ENCODE measurements around the gene FCMR.
"Not testable (repeated sequence)": the region's sequence is repeated elsewhere in the genome, so short reads cannot be mapped to it uniquely, and the experiment has no call there.

Gene FCMR

DNA sequence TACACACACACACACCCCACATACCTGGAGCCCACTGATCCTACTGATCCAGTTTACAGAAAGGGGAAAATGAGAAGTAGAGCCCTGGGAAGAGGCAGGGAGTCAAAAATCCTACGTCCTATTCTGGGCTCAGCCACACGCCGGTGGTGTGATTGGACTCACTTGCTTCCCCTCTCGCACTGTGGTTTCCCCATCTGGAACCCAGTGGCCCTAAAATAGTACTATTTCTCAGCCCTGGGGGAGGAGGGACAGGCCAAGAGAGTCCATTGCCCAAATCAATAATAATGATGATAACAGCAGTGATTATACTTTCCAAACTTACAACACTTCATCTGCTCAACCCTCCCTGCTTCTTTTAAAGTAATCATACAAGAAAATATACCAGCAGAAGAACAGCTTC lies 27.5 kb upstream of the FCMR start:
- DNase-seq = no peak

DNA sequence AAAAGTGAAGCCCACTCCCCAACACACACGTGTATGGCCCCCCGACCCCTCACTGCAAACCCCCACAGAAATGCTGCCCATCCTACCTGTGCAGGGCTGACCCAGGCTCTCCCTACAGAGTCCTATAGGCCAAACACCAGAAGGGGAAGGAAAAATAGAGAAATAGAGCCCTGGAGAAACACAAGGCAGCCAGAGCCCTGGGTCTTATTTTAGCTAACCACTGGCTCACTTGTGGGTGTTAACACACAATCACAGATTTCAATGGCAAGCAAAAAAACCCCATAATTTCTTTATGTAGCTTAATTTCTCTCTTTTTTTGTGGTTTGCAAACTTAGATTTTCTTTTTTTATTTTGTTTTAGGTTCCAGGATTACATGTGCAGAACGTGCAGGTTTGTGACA lies 25.5 kb upstream of the FCMR start:
- no peak for DNase-seq

DNA sequence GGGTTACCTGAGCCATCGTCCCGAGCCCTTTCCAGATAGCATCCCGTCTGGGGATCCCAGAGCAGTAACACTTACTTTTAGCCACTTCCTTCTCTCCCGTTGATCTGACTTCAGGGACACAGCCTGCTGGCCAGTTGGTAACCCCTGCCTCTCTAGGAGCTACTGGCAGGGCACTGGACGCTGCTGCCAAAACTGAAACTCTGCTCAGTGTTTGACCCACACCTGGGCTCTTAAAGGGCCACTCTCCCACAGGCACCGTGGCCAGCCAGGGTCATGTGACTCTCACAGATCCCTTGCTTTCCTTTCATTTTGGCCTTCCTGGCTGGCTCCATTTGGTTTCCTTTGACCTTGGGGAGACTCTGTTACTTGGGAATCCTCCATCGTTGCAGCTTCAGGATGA lies 24.5 kb upstream of the FCMR start, which contains the start of gene PIGR:
TSS of gene PIGR (minus strand) at position 206 of the 400 bp plus-strand sequence. CDS start 5,935 bp downstream, outside the sequence.
- DNase-seq = no peak

DNA sequence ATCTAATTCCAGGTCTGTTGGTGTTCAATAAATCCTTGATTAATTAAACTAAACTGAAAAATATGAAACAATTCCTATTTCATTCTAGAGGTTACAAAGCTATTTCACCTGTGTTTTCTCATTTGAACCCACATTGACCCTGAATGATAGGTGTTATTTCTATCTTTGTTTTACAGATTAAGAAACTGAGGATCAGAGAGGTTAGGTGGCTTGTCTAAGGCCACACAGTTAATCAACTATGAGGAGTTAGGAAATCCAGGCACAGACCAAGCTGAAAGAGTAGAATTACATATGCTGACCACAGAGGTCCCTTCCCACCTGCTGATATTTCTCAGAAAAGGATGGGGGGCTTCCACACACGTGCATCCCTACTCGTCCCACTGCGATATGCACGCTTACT lies 24.0 kb upstream of the FCMR start:
- DNase-seq = no peak

DNA sequence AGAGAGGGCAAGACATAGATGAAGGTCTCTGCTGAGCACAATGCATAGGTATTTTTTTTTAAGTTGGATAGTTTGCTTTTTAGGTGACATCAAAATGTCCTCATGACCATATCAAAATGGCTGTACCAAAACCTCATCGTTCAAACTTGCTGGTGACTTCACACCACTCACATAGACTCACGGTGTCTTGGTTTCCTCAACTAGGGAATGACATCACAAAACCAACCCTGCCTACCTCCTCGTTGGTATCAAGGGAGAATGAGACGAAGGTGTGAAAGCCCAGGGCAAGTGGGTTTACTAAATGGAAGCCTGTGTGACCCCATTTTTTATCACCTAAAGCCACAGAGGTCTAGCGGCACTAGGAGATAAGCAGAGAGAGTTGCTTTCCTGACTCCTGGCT lies 23.0 kb upstream of the FCMR start:
- DNase-seq = no peak

DNA sequence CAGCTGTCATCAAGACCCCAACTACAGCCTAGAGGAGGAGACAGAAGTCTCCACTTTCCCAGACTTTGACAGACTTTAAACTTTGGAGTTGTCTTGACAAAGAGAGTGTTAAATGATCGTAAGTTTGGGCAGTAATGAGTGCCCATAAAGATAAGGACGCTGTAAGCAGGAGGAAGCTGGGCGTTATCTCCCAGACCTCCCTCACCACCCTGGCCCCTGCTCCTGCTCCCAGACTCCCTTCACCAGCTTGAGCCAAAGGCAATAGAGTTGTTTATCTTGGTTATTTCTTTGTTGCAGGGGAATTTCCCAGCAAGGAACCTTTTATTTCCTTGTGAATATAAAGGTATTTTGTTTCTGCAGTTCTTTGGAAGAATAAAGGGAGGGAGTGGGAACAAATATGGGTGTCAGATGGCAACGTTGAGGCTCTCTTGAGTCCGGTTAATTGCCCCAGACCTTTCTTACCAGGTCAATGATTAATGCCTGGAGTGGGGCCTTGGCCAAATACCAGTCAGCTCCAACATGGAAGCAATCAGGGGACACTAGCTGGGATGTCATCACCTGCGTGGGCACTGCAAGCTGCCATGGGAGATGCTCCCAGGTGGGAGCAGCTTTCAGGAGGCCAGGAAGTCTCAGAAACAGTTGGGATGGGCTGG lies 20.2 kb upstream of the FCMR start:
- no peak for DNase-seq

GRCh38 chr1:206940588-206940936 lies 18.8 kb upstream of the FCMR start:
- no peak for DNase-seq

DNA sequence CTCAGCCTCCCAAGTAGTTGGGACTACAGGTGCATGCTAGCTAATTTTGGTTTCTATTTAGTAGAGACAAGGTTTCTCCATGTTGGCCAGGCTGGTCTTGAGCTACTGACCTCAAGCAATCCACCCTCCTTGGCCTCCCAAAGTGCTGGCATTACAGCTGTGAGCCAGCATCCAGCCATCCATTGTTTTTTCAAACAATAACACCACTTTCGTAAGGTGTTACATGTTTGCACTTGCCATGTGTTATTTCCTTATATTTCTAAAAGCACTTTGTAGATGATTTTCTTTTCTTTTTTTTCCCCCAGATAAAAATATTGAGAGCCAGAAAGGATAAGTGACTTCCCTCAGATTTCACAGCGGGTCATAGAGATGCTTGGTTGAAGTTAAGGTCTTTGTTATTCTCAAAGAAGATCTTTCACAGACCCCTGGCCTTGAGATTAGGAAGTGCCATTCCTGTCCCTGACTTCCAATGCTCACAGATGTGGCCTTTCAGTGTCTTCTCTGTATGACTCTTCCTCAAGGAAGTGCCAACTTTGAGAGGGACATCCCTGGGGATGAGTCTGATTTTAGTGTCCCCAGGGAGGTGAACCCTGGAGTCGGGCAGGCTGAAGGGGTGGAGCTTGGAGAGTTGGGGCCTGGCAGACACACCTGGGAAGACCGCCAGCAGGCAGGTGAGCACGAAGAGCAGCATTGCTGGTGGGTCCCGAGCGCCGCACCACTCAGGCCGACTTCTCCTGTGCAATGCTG lies 18.3 kb upstream of the FCMR start:
- DNase-seq = no peak

DNA sequence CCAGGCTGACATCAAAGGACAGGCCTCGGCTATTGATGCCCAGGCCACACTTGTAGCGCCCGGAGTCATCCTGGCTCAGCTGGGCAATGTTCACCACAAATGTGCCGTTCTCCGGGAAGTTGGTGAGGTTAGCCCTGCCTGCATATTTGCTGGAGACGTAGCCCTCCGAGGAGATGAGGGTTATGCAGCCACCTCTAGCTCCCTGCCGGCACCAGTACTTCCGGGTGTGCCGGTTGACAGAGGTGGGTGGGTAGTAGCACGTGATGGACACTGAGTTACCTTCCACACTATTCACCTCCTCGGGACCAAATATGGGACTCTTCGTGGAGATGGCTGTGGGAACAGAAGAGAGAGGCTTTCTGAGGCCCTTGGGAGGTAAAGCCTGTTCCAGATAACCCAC lies 17.4 kb upstream of the FCMR start:
- no peak for DNase-seq

- DNase-seq = no peak
Measured at GRCh38 chr1:206937425-206937824, 15.7 kb upstream of the FCMR start.

- DNase-seq = no peak
Measured at GRCh38 chr1:206935491-206936067, 13.8 kb upstream of the FCMR start.

DNA sequence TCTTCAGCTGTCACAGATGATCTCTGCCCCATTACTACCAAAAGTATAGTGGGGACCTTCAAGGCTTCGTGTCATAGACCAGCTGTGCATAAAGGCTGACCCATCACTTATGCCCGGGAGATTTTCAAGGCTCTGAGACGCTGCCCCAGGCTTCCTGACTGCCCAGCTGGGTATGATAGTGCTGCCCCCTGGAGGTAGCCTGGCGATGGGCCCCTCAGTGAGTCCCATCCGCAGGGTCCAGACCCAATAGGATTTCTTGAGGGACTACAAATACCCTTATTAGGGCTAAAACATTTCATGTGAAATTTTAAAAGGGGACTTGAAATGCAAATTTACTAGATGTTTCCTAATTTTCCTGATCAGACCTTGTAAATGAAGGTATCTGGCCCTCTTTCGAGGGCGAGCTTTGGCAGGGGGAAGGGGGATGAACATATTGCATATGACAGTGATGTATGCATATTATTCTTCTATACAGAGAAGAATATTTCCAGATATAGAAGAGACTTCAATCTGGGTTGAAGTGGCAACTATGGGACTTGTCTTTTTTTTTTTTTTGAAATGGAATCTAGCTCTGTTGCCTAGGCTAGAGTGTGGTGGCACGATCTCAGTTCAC lies 11.7 kb upstream of the FCMR start:
- no peak for DNase-seq

DNA sequence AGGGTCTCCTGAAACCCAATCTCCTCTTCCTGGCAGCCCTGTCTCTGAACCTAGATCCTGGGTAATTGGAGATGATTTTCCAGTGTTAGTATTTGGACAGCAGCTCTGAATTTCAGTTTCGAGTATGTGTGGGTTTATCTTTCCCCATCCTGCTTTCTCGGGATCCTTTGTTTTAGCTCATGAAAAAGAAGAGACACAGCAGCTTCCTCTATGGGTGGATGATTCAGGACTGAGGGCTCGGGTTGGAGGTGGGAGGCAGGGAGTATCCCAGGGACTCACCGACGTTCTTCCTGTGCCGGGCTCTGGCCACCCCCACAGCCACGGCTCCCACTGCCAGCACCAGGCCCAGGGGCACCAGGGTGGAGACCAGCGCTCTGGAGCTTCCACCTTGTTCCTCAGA lies 10.4 kb upstream of the FCMR start:
- DNase-seq = no peak

- DNase-seq = no peak
Measured at GRCh38 chr1:206931709-206932108, 10.0 kb upstream of the FCMR start.

- no peak for DNase-seq
Measured at GRCh38 chr1:206930210-206930798, 8.6 kb upstream of the FCMR start.

DNA sequence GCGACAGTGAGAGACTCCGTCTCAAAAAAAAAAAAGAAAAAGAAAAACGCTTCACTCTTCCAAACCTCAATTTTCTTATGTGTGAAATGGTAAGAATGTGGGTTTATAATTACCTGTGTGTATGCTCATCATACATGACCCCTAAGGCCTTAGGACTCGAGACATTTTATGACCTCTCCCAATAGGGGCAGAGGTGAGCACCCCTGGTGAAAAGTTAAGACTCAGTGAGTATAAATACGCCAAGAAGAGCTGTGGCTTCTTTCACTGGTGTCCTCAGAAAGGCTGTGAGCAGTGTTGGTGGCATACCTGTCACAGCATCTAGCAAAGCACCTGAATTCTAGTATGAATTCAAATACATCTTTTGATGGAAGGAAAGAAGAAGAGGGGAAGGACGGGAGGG lies 7.8 kb upstream of the FCMR start:
- no peak for DNase-seq

DNA sequence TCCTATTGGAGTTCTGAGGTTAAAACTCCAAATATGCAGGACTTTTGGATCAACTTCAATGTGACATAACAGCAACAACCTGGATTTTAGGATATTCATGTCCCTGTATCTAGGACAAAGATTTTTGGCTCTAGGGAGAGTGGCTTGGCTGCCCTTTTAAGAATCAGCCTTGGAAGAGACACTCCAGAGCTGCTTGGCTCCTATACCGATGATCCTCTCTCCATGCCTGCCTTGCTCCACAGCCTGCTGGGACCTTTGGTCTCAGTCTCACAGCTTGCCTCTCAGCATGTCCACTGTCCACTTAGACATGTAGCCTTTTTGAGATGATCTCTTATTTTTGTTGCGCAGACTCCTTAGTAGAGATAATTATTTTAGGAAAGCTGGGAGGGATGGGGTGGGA lies 4.5 kb upstream of the FCMR start:
- no peak for DNase-seq

DNA sequence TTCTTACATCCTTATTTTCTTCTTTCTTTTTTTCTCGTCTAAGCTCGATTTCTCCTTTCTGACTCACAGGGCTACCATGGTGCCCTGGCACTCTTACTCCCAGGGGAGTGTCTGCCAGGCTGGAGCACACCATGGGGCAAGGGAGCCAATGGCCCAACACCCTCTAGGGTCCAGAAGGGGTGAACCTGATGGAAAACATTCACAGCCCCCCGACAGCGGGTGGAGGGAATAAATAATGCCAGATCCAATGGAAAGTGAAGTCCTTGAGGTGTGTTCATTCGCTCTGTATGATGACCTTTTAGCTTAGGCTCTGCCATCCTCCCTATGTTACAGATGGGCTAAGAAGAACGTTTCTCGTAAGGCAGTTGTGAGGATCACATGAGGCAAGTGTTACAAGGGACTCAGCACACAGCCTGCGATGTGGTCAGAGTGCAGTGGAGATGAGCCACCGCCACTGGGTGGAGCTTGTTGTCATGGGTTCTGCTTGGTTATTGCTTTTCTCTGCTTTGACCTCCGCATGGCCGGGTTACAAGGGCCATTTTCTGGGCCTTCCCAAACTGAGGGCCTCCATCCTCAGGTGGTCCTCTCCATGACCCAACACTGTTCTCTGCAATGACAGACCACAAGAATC lies 3.5 kb upstream of the FCMR start:
- no peak for DNase-seq

GRCh38 chr1:206924592-206925105 lies 2.9 kb upstream of the FCMR start:
- no peak for DNase-seq

DNA sequence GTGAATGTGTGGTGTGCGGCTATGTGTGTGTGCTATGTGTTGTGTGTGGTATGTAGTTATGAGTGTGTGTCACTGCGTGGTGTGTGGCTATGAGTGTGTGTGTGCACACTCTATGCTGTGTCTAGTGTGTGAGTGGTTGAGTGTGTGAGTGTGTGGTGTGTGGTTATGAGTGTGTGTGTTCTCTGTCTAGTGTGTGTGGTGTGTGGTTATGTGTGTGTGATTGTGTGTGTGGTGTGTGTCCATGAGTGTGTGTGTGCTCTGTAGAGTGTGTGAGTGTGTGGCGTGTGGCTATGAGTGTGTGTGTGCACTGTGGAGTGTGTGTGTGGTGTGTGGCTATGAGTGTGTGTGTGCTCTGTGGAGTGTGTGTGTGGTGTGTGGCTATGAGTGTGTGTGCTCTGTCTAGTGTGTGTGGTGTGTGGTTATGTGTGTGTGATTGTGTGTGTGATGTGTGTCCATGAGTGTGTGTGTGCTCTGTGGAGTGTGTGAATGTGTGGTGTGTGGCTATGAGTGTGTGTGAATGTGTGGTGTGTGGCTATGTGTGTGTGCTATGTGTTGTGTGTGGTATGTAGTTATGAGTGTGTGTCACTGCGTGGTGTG lies 2.3 kb upstream of the FCMR start:
- not testable (repeated sequence) for DNase-seq

DNA sequence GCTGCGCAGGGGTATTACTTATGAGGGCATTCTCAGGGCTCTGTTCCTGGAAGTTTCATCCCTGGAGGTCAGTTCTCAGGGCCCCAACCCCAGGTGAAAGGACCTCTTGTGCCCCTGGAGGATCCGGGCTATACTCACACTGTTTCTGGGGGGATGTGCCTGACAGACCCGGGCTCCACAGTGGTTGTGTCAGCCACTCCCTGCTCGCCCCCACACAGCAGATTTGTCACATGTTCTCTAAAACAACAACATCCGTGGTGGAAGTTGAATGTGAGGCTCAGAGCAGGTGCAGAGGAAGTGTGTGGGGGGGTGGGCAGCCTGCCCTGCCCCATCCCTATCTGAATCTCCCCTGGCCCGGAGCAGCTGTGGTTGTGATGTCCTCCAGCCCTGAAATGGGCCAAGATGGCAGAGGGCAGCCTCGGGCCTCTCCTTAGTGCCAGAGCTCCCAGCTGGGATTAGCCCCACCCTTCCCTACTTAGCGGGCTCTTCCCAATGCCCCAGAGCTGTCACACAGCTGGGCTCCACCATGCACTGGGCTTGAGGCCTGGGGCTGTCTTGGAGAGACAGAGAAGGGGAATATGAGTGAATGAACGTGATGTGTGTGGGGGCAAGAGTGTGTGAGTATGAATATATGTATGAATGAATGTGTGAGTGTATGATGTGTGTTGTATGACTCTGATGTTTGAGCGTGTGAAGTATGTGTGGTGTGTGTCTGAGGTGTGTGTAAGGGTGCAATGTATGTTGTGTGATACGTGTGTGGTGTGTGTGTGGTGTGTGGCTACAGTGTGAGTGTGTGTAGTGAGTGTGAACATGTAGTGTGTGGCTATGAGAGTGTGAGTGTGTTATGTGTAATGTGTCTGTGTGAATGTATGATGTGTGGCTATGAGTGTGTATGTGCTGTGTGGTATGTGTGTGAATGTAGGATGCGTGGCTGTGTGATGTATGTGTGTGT lies 1.5 kb upstream of the FCMR start:
- no peak for DNase-seq
